Measurements from ENCODE around the gene ZNF300. TPM values are rescaled to one million over a fixed set of nuclear protein-coding genes. Genes with fewer than 3 reads are reported as not detected.
A peak's percentile ranks its signal among the peaks of the same experiment; 100 is the strongest.
"Not testable (repeated sequence)": the region's sequence is repeated elsewhere in the genome, so short reads cannot be mapped to it uniquely, and the experiment has no call there.

ZNF300 gene
- total RNA-seq, 1 donor from 2014 or later = 12.4 TPM

GRCh38 chr5:150851039-150851438 is 53.7 kb downstream of the ZNF300 start:
- Mint-ChIP-seq H3K27ac (ENCODE audit: unreplicated experiment) (no peak overlapping the region), H3K9me3 (no peaks in the 10 kb centered on the region), H3K27me3 (ENCODE audit: low read depth) (peaks cover 42% of the 10 kb centered on the region), H3K4me1 (no peaks in the 10 kb centered on the region), H3K4me3 (no peak overlapping the region), H3K36me3 (ENCODE audit: low read depth) (no peaks in the 10 kb centered on the region)
- no peak for TF ChIP-seq CTCF (conservative IDR thresholded peaks at IDR 0.05)
- DNase-seq (ENCODE audit: low read depth, low spot score) = no peak

DNA sequence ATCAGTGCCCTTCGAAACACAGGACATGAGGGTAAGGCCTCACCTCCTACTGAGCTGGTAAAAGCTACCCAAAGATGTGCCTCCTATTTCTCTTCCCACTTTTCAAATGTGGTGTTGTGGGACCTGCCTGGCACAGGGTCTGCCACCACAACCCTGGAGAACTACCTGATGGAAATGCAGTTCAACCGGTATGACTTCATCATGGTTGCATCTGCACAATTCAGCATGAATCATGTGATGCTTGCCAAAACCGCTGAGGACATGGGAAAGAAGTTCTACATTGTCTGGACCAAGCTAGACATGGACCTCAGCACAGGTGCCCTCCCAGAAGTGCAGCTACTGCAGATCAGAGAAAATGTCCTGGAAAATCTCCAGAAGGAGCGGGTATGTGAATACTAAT is 56.5 kb downstream of the ZNF300 start:
- H3K27ac Mint-ChIP-seq (ENCODE audit: unreplicated experiment) = no peak overlapping the region
- peaks cover 37% of the 10 kb centered on the region for H3K27me3 Mint-ChIP-seq (ENCODE audit: low read depth)
- no peak for TF ChIP-seq CTCF (conservative IDR thresholded peaks at IDR 0.05)
- H3K4me3 Mint-ChIP-seq = no peak overlapping the region
- no peaks in the 10 kb centered on the region for H3K9me3 Mint-ChIP-seq
- no peak for DNase-seq (ENCODE audit: low read depth, low spot score)
- H3K4me1 Mint-ChIP-seq = no peaks in the 10 kb centered on the region
- H3K36me3 Mint-ChIP-seq (ENCODE audit: low read depth) = no peaks in the 10 kb centered on the region

DNA sequence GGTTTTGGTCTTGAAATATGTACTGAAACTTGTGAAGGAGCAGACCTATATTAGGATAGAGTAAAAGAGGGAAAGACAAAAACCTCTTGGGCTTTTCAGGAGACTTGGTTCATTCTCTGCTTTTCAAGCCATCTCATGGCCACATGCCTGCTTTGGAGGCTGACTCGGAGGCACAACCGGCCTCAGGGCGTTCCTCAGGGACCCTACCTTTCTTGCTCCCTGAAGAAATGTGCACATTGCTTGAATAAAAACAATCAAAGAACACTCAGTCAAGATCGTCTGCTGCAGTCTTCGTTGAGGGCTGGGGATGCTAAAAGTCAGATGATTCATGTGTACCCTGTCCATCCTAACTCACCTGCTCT is 57.5 kb downstream of the ZNF300 start:
- TF ChIP-seq CTCF (conservative IDR thresholded peaks at IDR 0.05) = no peak
- Mint-ChIP-seq H3K9me3 (no peaks in the 10 kb centered on the region), H3K4me3 (no peak overlapping the region), H3K4me1 (no peaks in the 10 kb centered on the region), H3K27me3 (ENCODE audit: low read depth) (peaks cover 32% of the 10 kb centered on the region), H3K27ac (ENCODE audit: unreplicated experiment) (no peak overlapping the region), H3K36me3 (ENCODE audit: low read depth) (no peaks in the 10 kb centered on the region)
- no peak for DNase-seq (ENCODE audit: low read depth, low spot score)

GRCh38 chr5:150846654-150847333 is 58.0 kb downstream of the ZNF300 start:
- no peaks in the 10 kb centered on the region for H3K4me1 Mint-ChIP-seq
- DNase-seq (ENCODE audit: low read depth, low spot score) = peak; percentile 36
- H3K27me3 Mint-ChIP-seq (ENCODE audit: low read depth) = peaks cover 35% of the 10 kb centered on the region
- H3K27ac Mint-ChIP-seq (ENCODE audit: unreplicated experiment) = no peak overlapping the region
- H3K9me3 Mint-ChIP-seq = no peaks in the 10 kb centered on the region
- TF ChIP-seq CTCF (conservative IDR thresholded peaks at IDR 0.05) = peak; percentile 80
- no peaks in the 10 kb centered on the region for H3K36me3 Mint-ChIP-seq (ENCODE audit: low read depth)
- H3K4me3 Mint-ChIP-seq = no peak overlapping the region

DNA sequence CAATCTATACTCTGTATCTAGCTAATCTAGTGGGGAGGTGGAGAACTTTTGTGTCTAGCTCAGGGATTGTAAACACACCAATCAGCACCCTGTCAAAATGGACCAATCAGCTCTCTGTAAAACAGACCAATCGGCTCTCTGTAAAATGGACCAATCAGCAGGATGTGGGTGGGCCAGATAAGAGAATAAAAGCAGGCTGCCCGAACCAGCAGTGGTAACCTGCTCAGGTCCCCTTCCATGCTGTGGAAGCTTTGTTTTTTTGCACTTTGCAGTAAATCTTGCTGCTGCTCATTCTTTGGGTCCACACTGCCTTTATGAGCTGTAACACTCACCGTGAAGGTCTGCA is 58.5 kb downstream of the ZNF300 start, which contains the start of gene IRGM:
Gene IRGM, plus strand, starts transcription at position 214 of the 346 bp plus-strand sequence. CDS start 1,603 bp downstream, outside the sequence.
- DNase-seq (ENCODE audit: low read depth, low spot score); H3K9me3 Mint-ChIP-seq; H3K4me3 Mint-ChIP-seq; H3K36me3 Mint-ChIP-seq (ENCODE audit: low read depth); H3K4me1 Mint-ChIP-seq; H3K27ac Mint-ChIP-seq (ENCODE audit: unreplicated experiment): not testable (repeated sequence)
- H3K27me3 Mint-ChIP-seq (ENCODE audit: low read depth) = peaks cover 34% of the 10 kb centered on the region

GRCh38 chr5:150845185-150845859 is 59.5 kb downstream of the ZNF300 start:
- H3K9me3 Mint-ChIP-seq; H3K4me1 Mint-ChIP-seq; H3K36me3 Mint-ChIP-seq (ENCODE audit: low read depth); H3K27ac Mint-ChIP-seq (ENCODE audit: unreplicated experiment); H3K4me3 Mint-ChIP-seq; DNase-seq (ENCODE audit: low read depth, low spot score): not testable (repeated sequence)
- peaks cover 34% of the 10 kb centered on the region for H3K27me3 Mint-ChIP-seq (ENCODE audit: low read depth)

Other genes with a start within 250 kb of the ZNF300 start
- 2.6 and 3.2 TPM in 2 replicates for gene MYOZ3, start 243.7 kb downstream of the ZNF300 start, total RNA-seq
- 64.6 and 65.2 TPM in 2 replicates for gene RBM22, start 203.9 kb downstream of the ZNF300 start, total RNA-seq
- gene DCTN4, start 146.0 kb downstream of the ZNF300 start, total RNA-seq = 77.3 and 83.3 TPM in 2 replicates
- 5.7 and 7.0 TPM in 2 replicates for gene SMIM3, start 126.2 kb downstream of the ZNF300 start, total RNA-seq
- gene IRGM, start 58.5 kb downstream of the ZNF300 start, total RNA-seq = not detected in 2 replicates
- gene GPX3, start 115.6 kb upstream of the ZNF300 start, total RNA-seq = 4.6 and 4.8 TPM in 2 replicates
- gene TNIP1, start 176.1 kb upstream of the ZNF300 start, total RNA-seq = 34.6 and 37.1 TPM in 2 replicates